Gastrocnemius medialis (tissue), 4 donors: ENCODE results near the gene XPR1. TPM values are rescaled to one million over a fixed set of nuclear protein-coding genes. Genes with fewer than 3 reads are reported as not detected.

Experiments
- ATAC-seq, 2 donors: fragments of 150-250 bp; one replicate each; pipeline ENCODE4 v1.9.1; 2016
- DNase-seq, 2 donors: peaks; one replicate each; pipeline ENCODE4 v3.0.0-alpha.2; 2019
- H3K27ac ChIP-seq, 4 donors: fragments of 200-600 bp; sonication (generic); 1 replicate in 1 of 4; 2 replicates in 3 of 4; pipeline ENCODE4 v1.5.1; 2016 to 2018; ENCODE audit warnings: mild to moderate bottlenecking in 2 of 4, moderate library complexity in 1 of 4
- H3K27me3 ChIP-seq, 3 donors: fragments of 200-600 bp; sonication (generic) in 2 of 3; 1 replicate in 1 of 3; 2 replicates in 2 of 3; pipeline versions ENCODE4 v1.5.1 to v1.6.0; 2016 to 2019; ENCODE audit warnings: mild to moderate bottlenecking in 1 of 3, moderate library complexity in 1 of 3
- H3K36me3 ChIP-seq, 2 donors: fragments of 200-600 bp; sonication (generic) in 1 of 2; one replicate each; pipeline ENCODE4 v1.5.1; 2017 to 2018
- H3K4me1 ChIP-seq, 2 donors: fragments of 200-600 bp; sonication (generic) in 1 of 2; one replicate each; pipeline ENCODE4 v1.5.1; 2016 to 2017; ENCODE audit warnings: mild to moderate bottlenecking in 2 of 2
- H3K4me3 ChIP-seq, 4 donors: fragments of 200-600 bp; sonication (generic) in 3 of 4; 1 replicate in 1 of 4; 2 replicates in 3 of 4; pipeline ENCODE4 v1.5.1; 2016 to 2019; ENCODE audit warnings: mild to moderate bottlenecking in 2 of 4
- H3K9me3 ChIP-seq, 3 donors: fragments of 200-600 bp; sonication (generic) in 2 of 3; 1 replicate in 1 of 3; 2 replicates in 2 of 3; pipeline ENCODE4 v1.5.1; 2016 to 2019
- POLR2A ChIP-seq, 2 donors: fragments of 450-650 bp; IDR thresholded peaks; one replicate each; pipeline ENCODE4 v1.6.1; 2017; ENCODE audit warnings: antibody characterized with exemption in 2 of 2, mild to moderate bottlenecking in 2 of 2, moderate library complexity in 2 of 2
- in situ Hi-C, 4 donors: fragments of 200-750 bp; cut with MboI; loops; one replicate each; pipeline versions ENCODE4 v1.15.0 to v1.8.0; 2017; ENCODE audit warnings: low sequenced_read_pairs in 4 of 4
- intact Hi-C: fragments of 100-400 bp; cut with DNase I; formaldehyde crosslinking; loops from one replicate; pipeline ENCODE4 v1.15.1; 2023; ENCODE audit warnings: low total_unique reads
- total RNA-seq, 4 donors: library from RNA; depleted of rRNA; stranded (reverse); fragments of >200 nt; gene quantifications; one replicate each; pipeline versions ENCODE4 v1.1.0 to v1.2.3, GENCODE V29; 2016
- TF ChIP-seq, protein P1 (sequence below), 5 experiments: fragments of 450-650 bp in 3 of 5; fragments of 200-600 bp in 2 of 5; sonication (generic) in 2 of 5; IDR thresholded peaks in 4 of 5; conservative IDR thresholded peaks in 1 of 5; 1 replicate in 4 of 5; 2 replicates in 1 of 5; pipeline ENCODE4 v1.5.1; 2016 to 2019; ENCODE audit warnings: antibody characterized with exemption in 5 of 5, mild to moderate bottlenecking in 3 of 5, moderate library complexity in 3 of 5

The XPR1 gene
- total RNA-seq, 4 donors from 2014 or later: 14.5 to 24.9 (median 18.6) TPM

- in situ Hi-C loops: loop anchor here in 1 of 4 donors (25.0 kb wide), 1 partner anchor 269 kb away; no protein-coding TSS in a partner anchor
- intact Hi-C loops: no loop called here
- Histone ChIP-seq H3K4me3 (no peak overlapping the region), H3K9me3 (no peaks in the 10 kb centered on the region), H3K4me1 (no peaks in the 10 kb centered on the region), H3K27ac (no peak overlapping the region), H3K36me3 (no peaks in the 10 kb centered on the region), H3K27me3 (no peaks in the 10 kb centered on the region)
- DNase-seq (no peak), ATAC-seq (no peak)
- no peak for TF ChIP-seq POLR2A (IDR thresholded peaks at IDR 0.05)
- TF ChIP-seq, protein P1, sequence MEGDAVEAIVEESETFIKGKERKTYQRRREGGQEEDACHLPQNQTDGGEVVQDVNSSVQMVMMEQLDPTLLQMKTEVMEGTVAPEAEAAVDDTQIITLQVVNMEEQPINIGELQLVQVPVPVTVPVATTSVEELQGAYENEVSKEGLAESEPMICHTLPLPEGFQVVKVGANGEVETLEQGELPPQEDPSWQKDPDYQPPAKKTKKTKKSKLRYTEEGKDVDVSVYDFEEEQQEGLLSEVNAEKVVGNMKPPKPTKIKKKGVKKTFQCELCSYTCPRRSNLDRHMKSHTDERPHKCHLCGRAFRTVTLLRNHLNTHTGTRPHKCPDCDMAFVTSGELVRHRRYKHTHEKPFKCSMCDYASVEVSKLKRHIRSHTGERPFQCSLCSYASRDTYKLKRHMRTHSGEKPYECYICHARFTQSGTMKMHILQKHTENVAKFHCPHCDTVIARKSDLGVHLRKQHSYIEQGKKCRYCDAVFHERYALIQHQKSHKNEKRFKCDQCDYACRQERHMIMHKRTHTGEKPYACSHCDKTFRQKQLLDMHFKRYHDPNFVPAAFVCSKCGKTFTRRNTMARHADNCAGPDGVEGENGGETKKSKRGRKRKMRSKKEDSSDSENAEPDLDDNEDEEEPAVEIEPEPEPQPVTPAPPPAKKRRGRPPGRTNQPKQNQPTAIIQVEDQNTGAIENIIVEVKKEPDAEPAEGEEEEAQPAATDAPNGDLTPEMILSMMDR (IDR thresholded peaks at IDR 0.05 in 4 of 5, conservative IDR thresholded peaks at IDR 0.05 in 1 of 5): no peak
Observed at GRCh38 chr1:180893614-180894013, 261.8 kb downstream of the XPR1 start.

- H3K27ac ChIP-seq: no peak overlapping the region
- H3K9me3 ChIP-seq: no peaks in the 10 kb centered on the region
Observed at GRCh38 chr1:180896161-180896560, 264.3 kb downstream of the XPR1 start.

GRCh38 chr1:180898441-180899219 lies 266.8 kb downstream of the XPR1 start:
- H3K9me3 ChIP-seq: no peaks in the 10 kb centered on the region
- TF ChIP-seq, protein P1 (IDR thresholded peaks at IDR 0.05 in 4 of 5, conservative IDR thresholded peaks at IDR 0.05 in 1 of 5): no peak
- TF ChIP-seq POLR2A (IDR thresholded peaks at IDR 0.05): no peak
- in situ Hi-C loops: loop anchor here in 1 of 4 donors (25.0 kb wide), 1 partner anchor 264 kb away; no protein-coding TSS in a partner anchor
- no peaks in the 10 kb centered on the region for H3K36me3 ChIP-seq
- intact Hi-C loops: no loop called here
- ATAC-seq (no peak), DNase-seq (no peak)
- no peak overlapping the region for H3K27ac ChIP-seq
- H3K4me3 ChIP-seq: no peak overlapping the region
- no peaks in the 10 kb centered on the region for H3K27me3 ChIP-seq
- no peaks in the 10 kb centered on the region for H3K4me1 ChIP-seq

More at GRCh38 chr1:180896161-180896560, 264.3 kb downstream of the XPR1 start:
- H3K4me1 ChIP-seq: no peaks in the 10 kb centered on the region
- H3K27me3 ChIP-seq: no peaks in the 10 kb centered on the region
- TF ChIP-seq, protein P1 (IDR thresholded peaks at IDR 0.05 in 4 of 5, conservative IDR thresholded peaks at IDR 0.05 in 1 of 5): no peak
- TF ChIP-seq POLR2A (IDR thresholded peaks at IDR 0.05): no peak
- H3K36me3 ChIP-seq: no peaks in the 10 kb centered on the region
- ATAC-seq: no peak
- intact Hi-C loops (no loop called here), in situ Hi-C loops (loop anchor here in 1 of 4 donors (25.0 kb wide), 1 partner anchor 266 kb away; no protein-coding TSS in a partner anchor)
- DNase-seq: no peak
- no peak overlapping the region for H3K4me3 ChIP-seq

GRCh38 chr1:180899262-180899661 lies 267.4 kb downstream of the XPR1 start:
- in situ Hi-C loops: loop anchor here in 1 of 4 donors (25.0 kb wide), 1 partner anchor 263 kb away; no protein-coding TSS in a partner anchor
- H3K36me3 ChIP-seq: no peaks in the 10 kb centered on the region
- intact Hi-C loops: no loop called here
- H3K27ac ChIP-seq: no peak overlapping the region
- H3K4me3 ChIP-seq: no peak overlapping the region
- no peaks in the 10 kb centered on the region for H3K27me3 ChIP-seq
- TF ChIP-seq POLR2A (IDR thresholded peaks at IDR 0.05): no peak
- TF ChIP-seq, protein P1 (IDR thresholded peaks at IDR 0.05 in 4 of 5, conservative IDR thresholded peaks at IDR 0.05 in 1 of 5): no peak
- no peaks in the 10 kb centered on the region for H3K9me3 ChIP-seq
- no peaks in the 10 kb centered on the region for H3K4me1 ChIP-seq
- ATAC-seq (no peak), DNase-seq (no peak)
